ENCODE measurements around the gene OGDH.
"Not testable (repeated sequence)": the region's sequence is repeated elsewhere in the genome, so short reads cannot be mapped to it uniquely, and the experiment has no call there.

Gene OGDH

DNA sequence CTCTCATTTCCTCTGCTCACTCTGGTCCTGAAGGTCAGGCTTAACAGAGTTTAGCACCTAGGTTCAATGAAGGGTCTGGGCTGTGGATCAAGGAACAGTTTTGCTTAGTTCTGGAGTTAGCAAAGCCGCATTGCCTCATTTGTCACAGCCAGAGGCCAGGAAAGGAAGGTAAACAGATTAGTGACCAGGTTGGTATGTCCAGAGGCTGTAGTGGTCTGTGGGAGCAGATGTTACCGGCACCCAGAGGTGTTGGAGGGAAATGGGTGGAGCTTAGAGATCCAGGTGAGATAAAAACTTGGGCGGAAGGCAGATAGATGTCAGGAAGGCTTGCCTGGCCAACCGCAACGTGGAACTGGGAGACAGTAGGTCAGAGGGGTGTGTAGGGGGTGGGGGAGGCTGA is 105.6 kb downstream of the OGDH start:
- DNase-seq: no peak

DNA sequence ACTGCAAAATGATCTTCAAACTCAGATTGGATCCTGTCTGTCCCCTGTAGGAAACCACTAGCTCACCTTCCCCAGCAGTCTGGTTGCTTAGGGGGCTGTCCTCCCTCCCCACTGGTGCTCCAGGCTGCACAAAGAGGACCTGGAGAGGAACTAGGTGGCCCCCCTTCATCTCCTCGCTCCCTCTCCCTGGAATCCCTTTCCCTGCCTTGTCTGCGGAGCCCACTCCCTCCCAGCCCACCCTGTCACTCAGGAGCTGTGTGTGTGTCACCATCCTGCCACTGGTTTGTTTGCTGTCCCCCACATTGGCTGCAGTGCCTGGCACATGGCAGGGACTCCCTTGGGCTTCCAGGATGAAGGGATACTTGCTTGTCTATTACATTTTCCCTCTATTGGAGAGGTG is 106.7 kb downstream of the OGDH start:
- DNase-seq: no peak

DNA sequence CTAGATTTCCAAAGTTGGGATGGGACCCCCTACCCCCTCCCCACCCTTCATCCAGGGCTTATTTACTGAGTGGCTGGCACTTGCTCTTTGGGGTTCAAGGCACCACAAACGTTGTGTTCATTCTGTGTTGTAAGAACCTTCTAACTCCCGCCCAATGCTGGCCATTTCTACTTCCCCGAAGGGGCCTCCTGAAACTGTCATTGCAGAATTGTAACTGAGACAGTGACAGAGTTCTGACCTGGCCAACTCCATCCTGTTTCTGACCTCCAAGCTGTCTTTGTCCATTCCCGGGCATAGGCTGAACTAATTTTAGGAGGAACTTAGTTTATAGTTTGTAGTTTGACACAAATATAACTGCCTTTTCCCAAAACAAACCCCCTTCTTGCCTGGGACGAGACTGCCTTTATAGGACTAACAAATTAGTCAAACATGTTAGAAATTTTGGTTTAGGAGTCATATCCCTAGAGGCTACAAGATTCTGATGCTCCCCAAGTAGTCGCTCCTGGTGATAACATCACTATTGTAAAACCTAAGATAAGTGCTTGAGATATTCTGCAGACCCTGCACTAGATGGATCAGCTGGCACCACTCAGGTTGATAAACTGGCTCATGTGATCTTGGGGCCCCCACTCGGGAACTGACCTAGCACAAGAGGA is 107.4 kb downstream of the OGDH start:
- no peak for DNase-seq

DNA sequence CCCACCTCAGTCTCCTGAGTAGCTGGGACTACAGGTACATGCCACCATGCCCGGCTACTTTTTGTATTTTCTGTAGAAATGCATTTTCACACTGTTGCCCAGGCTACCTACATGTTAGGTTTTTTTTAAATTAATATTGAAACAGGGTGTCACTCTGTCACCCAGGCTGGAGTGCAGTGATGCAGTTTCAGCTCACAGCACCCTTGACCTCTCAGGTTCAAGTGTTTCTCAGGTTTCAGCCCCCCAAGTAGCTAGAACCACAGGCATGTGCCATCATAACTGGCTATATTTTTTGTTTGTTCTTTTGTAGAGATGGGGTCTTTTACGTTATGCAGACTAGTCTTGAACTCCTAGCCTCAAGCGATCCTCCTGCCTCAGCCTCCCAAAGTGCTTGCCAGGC is 109.8 kb downstream of the OGDH start:
- DNase-seq: no peak

DNA sequence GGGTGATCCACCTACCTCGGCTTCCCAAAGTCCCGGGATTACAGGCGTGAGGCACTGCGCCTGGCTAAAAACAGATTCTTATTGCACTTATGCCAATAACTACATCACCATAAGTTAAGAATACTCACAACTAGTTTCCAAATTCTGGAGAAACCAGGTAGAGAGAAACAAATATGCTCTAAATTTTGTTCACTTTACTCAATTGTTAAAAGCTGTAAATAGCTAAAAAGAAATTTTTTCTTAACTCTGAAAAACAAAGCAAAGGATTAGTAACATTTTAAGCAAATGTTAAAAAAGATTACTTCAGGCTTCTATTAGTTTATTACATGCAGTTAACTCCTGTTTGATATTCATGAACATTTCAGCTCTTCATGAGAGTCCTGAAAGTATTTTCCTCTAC is 113.9 kb downstream of the OGDH start:
- no peak for DNase-seq

DNA sequence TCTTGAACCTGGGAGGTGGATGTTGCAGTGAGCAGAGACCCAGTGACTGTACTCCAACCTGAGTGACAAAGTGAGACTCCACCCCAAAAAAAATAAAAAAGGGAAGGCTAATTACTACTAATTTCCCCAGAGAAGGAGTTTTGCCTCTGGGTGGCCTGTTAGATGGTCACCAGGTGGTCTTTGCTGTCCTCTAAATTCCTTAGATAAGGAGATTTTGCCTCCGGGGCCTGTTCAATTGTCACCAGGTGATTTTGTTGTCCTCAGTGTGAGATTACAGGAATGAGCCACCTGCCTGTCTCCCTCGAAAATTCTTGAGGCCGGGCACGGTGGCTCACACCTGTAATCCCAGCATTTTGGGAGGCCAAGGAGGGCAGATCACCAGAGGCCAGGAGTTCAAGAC is 117.8 kb downstream of the OGDH start:
- no peak for DNase-seq

DNA sequence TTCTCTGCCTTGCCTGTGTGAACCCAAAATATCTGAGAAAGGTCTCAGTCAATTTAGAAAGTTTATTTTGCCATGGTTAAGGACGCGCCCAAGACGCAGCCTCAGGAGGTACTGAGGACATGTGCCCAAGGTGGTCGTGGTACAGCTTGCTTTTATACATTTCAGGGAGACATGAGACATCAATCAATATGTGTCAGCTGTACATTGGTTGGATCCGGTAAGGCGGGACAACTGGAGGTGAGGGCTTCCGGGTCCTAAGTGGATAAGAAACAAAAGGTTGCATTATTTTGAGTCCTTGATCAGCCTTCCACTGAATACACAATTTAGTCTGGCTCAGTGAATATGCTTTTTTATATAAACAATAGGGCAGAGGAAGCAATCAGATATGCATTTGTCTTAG is 119.8 kb downstream of the OGDH start:
- DNase-seq: not testable (repeated sequence)

DNA sequence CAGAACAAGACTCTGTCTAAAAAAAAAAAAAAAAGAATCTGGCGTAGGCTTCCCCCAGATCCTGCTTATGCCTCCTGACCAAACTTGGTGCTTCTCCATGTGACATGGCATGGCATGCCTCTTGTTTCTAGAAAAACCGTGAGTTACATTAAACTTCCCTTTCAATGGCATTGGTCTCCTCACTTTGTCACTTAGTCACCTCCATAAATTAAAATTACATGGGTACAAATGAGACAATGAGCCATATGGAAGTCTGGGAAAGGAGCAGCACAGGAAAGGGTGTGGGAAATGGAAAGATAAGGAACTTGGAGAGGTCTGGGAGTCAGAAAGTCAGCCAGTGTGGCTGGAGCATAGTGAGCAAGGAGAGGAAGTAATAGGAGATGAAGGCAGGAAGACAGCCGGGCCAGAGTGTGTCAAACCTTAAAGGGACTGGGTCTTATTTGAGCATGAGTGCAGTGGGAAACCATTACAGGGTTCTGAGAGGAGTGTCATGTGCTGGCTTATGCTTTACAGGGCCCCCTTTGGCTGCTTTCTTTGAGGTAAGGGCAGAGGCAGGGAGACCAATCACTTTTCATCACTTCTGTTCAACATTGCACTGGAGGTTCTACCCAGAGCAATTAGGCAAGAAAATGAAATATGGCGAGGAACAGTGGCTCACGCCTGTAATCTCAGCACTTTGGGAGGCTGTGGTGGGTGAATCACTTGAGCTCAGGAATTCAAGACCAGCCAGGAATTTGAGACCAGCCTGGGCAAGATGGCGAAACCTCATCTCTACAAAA is 120.9 kb downstream of the OGDH start:
- no peak for DNase-seq

DNA sequence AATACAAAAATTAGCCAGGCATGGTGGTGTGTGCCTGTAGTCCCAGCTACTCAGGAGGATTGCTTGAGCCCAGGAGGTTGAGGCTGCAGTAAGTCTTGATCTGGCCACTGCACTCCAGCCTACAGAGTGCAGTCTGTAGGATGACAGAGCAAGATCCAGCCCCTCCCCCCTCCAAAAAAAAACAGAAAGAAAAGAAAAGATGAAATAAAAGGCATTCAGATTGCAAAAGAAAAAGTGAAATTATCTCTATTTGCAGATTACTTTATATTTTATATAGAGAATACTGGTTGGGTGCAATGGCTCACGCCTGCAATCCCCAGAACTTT is 121.5 kb downstream of the OGDH start:
- no peak for DNase-seq

DNA sequence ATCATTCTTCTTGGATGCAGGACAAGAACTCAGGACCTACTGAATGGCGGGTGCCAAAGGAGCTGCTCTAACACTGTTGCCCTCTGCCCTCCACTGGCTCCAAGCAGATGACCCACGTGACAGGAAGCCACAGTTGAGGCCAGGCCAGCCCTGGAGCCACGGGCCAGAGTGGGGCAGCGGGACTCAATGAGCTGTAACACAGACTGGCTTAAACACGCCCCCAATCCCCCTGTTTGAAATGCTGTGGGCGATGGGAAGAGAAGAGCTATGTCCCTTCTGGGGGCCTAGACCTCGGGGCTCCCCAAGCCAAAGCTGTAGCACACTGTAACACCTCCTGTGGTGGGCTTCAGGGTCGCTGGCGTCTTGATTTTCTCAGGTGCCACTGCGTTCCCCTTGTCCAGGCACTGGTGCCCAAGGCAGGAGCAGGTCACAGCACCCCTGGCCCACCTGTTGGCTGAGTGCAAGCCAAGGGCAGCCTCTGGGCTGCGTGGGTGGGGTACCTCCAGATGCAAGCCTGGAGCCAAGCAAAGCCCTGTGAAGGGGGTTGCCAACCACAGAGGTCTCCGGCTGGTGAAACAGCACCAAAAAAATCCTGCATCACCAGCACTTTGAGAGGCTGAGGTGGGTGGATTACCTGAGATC is 123.6 kb downstream of the OGDH start:
- DNase-seq: no peak

DNA sequence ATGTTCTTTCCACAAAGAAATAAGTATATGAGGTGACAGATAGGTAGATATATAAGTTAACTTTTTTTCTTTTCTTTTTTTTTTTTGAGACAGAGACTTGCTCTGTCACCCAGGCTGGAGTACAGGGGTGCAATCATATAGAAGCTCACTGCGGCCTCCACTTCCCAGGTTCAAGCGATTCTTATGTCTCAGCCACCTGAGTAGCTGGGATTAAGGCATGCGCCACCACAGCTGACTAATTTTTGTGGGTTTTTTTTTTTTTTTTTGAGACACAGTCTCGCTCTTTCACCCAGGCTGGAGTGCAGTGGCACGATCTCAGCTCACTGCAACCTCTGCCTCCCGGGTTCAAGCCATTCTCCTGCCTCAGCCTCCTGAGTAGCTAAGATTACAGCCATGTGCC is 126.5 kb downstream of the OGDH start:
- not testable (repeated sequence) for DNase-seq

DNA sequence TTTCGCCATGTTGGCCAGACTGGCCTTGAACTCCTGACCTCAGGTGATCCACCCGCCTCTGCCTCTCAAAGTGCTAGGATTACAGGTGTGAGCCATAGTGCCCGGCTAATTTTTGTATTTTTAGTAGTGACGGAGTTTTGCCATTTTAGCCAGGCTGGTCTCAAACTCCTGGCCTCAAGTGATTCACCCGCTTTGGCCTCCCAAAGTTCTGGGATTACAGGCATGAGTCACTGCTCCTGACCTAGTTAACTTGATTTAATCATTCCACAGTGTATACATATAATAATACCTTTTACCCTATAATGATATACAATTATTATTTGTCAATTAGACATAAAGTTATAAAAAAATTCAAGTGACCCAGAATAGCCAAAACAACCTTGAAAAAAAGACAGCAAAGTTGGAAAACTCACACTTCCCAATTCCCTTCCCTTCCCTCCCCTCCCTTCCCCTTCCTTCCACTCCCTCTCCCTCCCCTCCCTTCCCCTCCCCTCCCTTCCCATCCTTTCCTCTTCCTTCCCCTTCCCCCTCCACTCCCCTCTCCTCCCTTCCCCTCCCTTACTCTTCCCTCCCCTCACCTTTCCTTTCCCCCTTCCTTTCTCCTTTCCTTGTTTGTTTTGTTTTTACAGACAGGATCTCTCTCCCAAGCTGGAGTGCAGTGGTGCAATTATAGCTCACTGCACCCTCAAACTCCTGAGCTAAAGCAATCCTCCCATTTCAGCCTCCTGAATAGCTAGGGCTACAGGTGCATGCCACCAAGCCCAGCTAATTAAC is 127.5 kb downstream of the OGDH start:
- DNase-seq: no peak

DNA sequence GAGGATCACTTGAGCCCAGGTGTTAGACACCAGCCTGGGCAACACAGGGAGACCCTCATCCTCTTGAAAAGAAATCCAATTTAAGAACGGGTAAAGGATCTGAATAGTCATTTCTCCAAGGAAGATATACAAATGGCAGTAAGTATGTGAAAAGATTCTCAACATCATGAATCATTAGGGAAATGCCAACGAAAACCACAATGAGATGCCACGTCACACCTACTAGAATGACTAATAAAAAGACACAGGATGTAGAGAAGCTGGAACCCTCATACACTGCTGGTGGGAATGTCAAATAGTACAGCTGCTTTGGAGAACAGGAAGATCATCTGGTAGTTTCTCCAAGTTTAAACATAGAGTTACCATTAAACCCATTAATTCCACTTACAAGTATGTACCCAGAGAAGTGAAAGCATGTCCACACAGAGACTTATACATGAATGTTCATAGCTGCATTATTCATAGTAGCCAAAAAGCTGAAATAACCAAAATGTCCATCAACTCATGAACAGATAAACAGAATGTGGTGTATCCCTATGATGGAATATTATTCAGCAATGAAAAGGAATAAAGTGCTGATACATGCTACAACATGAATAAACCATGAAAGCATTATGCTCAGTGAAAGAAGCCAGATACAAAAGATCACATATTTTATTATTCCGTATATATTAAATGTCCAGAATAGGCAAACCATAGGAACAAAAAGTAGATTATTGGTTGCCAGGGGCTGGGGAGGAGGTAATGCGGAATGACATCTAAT is 129.2 kb downstream of the OGDH start:
- DNase-seq: peak; percentile 22

DNA sequence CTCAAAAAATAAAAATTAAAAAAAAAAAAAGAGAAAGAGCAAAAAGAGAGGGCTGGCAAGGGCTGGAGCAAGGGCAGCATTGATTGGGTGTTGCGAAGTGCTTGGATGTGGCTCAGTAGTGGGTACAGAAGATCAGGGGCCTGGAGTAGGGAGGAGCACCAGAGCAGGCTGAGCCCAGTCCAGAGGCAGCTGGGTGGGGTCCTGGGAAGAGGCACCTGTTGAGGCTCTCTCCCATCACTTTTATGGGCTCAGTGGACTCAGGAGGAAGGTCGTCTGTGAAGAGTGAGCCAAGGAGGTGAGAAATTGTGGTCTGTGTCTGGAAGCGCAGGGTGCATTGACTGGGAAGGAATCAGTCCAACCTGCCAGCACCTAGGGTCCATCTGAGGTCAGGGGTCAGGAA is 130.5 kb downstream of the OGDH start:
- DNase-seq: no peak

DNA sequence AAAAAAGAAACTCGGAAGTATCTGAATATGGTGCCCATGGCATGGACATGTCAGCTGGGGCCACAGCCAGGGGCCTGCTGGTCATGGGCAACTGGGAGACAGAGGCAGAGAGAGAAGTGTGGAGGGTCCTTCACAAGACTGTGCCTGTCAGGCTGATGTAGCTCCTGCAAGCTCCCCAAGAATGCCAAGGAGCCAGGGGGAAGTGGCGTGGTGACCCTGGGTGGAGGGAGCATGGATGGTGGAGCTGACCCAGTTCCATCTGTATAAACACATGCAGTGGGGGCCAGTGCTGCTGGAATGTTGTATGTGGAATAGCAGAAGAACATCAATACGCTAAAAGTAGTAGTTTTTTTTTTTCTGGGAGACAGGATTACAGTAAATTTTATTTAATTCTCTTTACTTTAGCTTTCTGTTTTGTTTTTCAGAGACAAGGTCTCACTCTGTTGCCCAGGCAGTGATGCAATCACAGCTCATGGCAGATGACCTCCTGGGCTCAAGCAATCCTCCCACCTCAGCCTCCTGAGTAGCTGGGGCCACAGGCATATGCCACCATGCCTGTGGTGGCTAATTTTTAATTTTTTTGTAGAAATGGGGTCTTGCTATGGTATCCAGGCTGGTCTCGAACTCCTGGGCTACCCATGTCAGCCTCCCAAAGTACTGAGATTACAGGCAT is 131.8 kb downstream of the OGDH start:
- no peak for DNase-seq

DNA sequence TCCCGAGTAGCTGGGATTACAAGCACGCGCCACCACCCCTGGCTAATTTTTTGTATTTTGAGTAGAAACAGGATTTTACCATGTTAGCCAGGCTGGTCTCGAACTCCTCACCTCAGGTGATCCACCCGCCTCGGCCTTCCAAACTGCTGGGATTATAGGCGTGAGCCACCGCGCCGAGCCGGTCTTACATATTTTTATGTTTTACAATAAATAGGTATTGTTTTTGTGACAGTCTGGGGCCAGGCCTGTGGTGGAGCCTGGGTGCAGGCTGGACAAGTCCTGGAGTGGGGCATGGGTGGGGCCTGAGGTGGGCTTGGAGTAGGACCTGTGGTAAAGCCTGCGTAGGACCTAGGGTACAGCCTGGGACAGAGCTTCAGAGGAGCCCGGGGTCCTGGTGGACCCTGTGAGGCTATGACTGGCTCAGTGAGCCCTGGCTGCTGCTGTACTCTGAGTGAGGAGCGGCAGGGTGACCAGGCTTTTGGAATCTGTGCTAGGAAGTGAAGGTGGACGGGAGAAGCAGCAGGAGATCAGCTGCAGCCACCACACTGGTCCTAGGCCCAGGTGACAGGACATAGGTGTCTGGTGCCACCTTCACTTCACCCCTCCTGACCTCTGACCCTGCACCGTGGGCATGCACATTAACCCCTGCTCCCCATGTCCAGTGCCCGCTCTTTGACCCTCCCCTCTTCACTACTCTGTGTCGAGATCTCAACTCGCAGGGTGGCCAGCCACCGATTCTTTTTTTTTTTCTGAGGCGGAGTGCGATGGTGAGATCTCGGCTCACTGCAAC is 132.6 kb downstream of the OGDH start:
- no peak for DNase-seq

DNA sequence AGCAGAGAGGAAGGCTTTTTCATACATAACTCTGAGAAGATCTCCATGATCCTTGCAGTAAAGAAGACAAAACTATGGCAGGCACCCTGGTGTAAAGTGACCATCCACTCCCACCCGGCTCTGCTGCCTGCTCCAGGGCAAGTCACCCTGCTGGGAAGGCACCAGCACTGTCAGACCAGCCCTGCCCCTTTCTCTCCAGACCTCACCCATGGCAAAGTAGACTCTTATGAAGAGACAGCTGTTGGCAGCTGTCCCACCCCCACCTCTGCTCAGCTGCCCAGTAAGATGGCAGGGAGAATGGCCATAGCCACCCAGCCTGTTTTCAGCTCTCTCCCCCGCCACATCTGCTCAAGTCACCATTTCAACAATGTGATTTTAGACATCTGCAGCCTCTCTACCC is 133.6 kb downstream of the OGDH start:
- DNase-seq: peak; percentile 26

DNA sequence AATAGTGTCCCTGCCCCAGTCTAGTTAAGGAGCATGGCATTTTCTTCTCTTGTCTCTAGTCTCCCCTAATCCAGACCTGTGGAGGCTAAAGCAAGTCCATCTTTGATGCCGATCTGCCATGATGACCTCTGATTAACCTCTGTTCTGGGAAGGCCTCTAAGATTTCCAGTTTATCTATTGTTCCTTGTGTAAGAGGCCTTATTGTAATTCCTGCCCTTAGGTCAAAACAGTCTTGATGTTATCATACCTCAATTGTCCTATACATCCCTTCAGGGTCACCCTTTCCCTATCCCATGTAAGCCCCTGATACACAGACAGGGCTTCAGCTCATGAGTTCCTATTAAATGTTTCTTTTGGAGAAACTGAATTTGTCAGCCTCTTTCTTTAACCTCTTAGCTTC is 137.3 kb downstream of the OGDH start:
- DNase-seq: no peak

DNA sequence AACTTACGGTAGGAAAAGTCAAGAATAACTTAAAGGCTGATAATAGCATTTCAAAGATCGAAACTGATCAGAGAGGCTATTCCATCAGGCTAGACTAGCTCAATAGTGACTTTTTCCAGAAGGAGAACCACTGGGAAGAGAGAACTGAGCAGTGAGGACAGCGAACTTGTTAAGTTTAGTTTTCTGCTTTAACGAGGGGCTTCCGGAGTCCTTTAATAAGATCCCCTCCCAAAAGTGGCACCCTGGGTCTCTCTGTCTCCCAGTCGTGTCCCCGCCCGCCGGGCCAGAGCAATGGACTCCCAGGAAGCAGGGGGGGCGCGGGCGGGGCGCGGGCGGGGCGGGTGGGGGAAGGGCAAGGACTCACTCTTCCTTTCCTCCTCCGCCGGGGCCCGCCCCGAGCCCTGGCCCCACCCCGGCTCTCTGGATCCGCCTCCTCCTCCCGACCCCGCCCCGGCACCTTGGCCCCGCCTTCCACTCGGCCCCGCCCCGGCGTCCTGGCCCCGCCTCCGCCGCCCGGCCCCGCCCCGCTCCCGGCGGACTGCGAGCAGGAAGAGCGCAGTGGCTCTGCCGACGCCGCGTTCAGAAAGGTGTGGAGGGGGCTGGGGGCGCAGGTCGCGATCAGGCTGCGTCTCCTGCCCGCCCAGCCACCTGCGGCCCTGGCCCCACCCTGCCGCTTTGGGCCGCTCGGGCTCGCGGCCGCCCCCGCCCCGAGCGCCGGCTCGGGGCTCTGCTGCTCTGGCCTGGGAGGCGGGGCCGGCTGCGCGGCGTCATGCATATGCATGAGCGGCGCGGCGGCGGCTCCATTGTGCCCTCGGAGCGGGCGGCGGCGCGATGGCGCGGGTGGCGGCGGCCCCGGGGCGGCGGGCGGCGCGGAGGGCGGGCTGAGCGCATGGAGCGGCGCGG is 141.9 kb downstream of the OGDH start, which contains the start of gene ZMIZ2:
Gene ZMIZ2, plus strand, starts transcription at position 803 of the 903 bp plus-strand sequence. CDS start 7,403 bp downstream, outside the sequence.
- DNase-seq: peak; percentile 95

Data from RPMI8226 (cell line).